Testis (tissue), 3 donors: ENCODE data around the gene RRP36. TPM values are rescaled to one million over a fixed set of nuclear protein-coding genes. Genes with fewer than 3 reads are reported as not detected.
"Not testable (repeated sequence)": the region's sequence is repeated elsewhere in the genome, so short reads cannot be mapped to it uniquely, and the experiment has no call there.

Source experiments
- DNase-seq: peaks from one replicate; pipeline ENCODE4 v3.0.0-alpha.2; 2019
- H3K27ac ChIP-seq, 2 donors: fragments of 200-600 bp; sonication (generic); one replicate each; pipeline ENCODE4 v1.5.1; 2019
- H3K27me3 ChIP-seq: fragments of 200-600 bp; sonication (generic); one replicate; pipeline ENCODE4 v1.5.1; 2019
- H3K36me3 ChIP-seq: fragments of 200-600 bp; sonication (generic); one replicate; pipeline ENCODE4 v1.5.1; 2017; ENCODE audit warnings: low read depth; ENCODE audit errors: missing control alignments
- H3K4me1 ChIP-seq: fragments of 200-600 bp; sonication (generic); one replicate; pipeline ENCODE4 v1.5.1; 2019
- H3K4me3 ChIP-seq, 2 donors: fragments of 200-600 bp; sonication (generic); one replicate each; pipeline ENCODE4 v1.5.1; 2017 to 2019
- H3K9me3 ChIP-seq: fragments of 200-600 bp; sonication (generic); one replicate; pipeline ENCODE4 v1.5.1; 2017
- CTCF ChIP-seq, 3 experiments: fragments of 450-650 bp in 2 of 3; fragments of 200-600 bp in 1 of 3; sonication (generic) in 1 of 3; IDR thresholded peaks; one replicate each; pipeline ENCODE4 v1.5.1; 2016 to 2019; ENCODE audit warnings: antibody characterized with exemption in 3 of 3, mild to moderate bottlenecking in 2 of 3, moderate library complexity in 1 of 3
- POLR2A ChIP-seq: fragments of 450-650 bp; IDR thresholded peaks from one replicate; pipeline ENCODE4 v1.6.1; 2017; ENCODE audit warnings: antibody characterized with exemption, mild to moderate bottlenecking, moderate library complexity
- WGBS, 2 donors: methylation state at CpG; one replicate each; pipeline ENCODE4 v1.1.5; 2018; 5-methylcytosine and 5-hydroxymethylcytosine counted together
- intact Hi-C: fragments of 100-400 bp; cut with DNase I; formaldehyde crosslinking; loops from one replicate; pipeline ENCODE4 v1.15.1; 2023; ENCODE audit warnings: low total_unique reads
- polyA plus RNA-seq: library from polyadenylated mRNA; stranded (reverse); fragments of 350-450 nt; fragmentation: Illumina TruSeq; extraction: RNeasy Lipid Tissue Mini Kit (QIAGEN cat#74804); gene quantifications from one replicate; pipeline ENCODE4 v1.2.3, GENCODE V29; 2014; ENCODE audit warnings: low read depth, low replicate concordance; ENCODE audit not compliant: insufficient read depth
- total RNA-seq, 2 donors: library from RNA; depleted of rRNA; stranded (reverse); fragments of >200 nt; gene quantifications; one replicate each; pipeline ENCODE4 v1.2.3, GENCODE V29; 2016

Gene RRP36
- total and polyA plus RNA-seq, 3 donors from 2014 or later = 34.2 to 49.5 (median 39.9) TPM

GRCh38 chr6:43038727-43039126 lies 17.3 kb downstream of the RRP36 start:
- no peak for TF ChIP-seq POLR2A
- no peak for TF ChIP-seq CTCF (IDR thresholded peaks at IDR 0.05)
- Histone ChIP-seq H3K27me3 (no peaks in the 10 kb centered on the region), H3K4me1 (peaks cover 4% of the 10 kb centered on the region), H3K36me3 (no peaks in the 10 kb centered on the region), H3K9me3 (no peaks in the 10 kb centered on the region), H3K27ac (no peak overlapping the region), H3K4me3 (no peak overlapping the region)
- 77 to 79% methylated on average over 9 of the region's 9 CpGs for WGBS, 2 donors
- intact Hi-C loops = no loop called here
- DNase-seq = no peak

- H3K27ac ChIP-seq = no peak overlapping the region
- 92 to 95% methylated on average over 10 to 18 of the region's 18 CpGs for WGBS, 2 donors
- H3K27me3 ChIP-seq = no peaks in the 10 kb centered on the region
- intact Hi-C loops = no loop called here
- H3K4me3 ChIP-seq = no peak overlapping the region
- H3K36me3 ChIP-seq = no peaks in the 10 kb centered on the region
- no peak for TF ChIP-seq POLR2A
- TF ChIP-seq CTCF (IDR thresholded peaks at IDR 0.05) = no peak
- H3K9me3 ChIP-seq = no peaks in the 10 kb centered on the region
- no peak for DNase-seq
- peaks cover 4% of the 10 kb centered on the region for H3K4me1 ChIP-seq
These were observed 19.3 kb downstream of the RRP36 start for GRCh38 chr6:43040542-43041257.

DNA sequence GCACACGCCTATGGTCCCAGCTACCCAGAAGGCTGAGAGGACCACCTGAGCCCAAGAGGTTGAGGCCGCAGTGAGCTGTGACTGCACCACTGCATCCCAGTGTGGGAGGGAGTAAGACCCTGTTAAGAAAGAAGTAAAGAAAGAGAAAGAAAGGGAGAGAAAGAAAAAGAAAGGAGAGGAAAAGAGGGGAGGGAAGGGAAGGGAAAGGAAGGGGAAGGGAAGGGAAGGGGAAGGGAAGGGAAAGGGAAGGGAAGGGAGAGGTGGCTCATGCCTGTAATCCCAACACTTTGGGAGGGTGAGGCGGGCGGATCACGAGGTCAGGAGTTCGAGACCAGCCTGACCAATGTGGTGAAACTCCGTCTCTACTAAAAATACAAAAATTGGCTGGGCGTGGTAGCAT lies 20.1 kb downstream of the RRP36 start:
- not testable (repeated sequence) for H3K36me3 ChIP-seq, DNase-seq

GRCh38 chr6:43043310-43043709 lies 21.9 kb downstream of the RRP36 start:
- no peaks in the 10 kb centered on the region for H3K27me3 ChIP-seq
- TF ChIP-seq POLR2A (no peak), CTCF (IDR thresholded peaks at IDR 0.05) (no peak)
- no peaks in the 10 kb centered on the region for H3K9me3 ChIP-seq
- H3K27ac ChIP-seq = no peak overlapping the region
- no peaks in the 10 kb centered on the region for H3K4me1 ChIP-seq
- WGBS, 2 donors = 93 to 95% methylated on average over 9 of the region's 9 CpGs
- H3K36me3 ChIP-seq = no peaks in the 10 kb centered on the region
- intact Hi-C loops = no loop called here
- no peak overlapping the region for H3K4me3 ChIP-seq
- no peak for DNase-seq

More for the DNA sequence above, 20.1 kb downstream of the RRP36 start:
- H3K9me3 ChIP-seq, H3K4me3 ChIP-seq, H3K27me3 ChIP-seq, H3K27ac ChIP-seq, H3K4me1 ChIP-seq, intact Hi-C loops: not testable (repeated sequence)
- WGBS, 2 donors = 85 to 95% methylated on average over 8 of the region's 8 CpGs

DNA sequence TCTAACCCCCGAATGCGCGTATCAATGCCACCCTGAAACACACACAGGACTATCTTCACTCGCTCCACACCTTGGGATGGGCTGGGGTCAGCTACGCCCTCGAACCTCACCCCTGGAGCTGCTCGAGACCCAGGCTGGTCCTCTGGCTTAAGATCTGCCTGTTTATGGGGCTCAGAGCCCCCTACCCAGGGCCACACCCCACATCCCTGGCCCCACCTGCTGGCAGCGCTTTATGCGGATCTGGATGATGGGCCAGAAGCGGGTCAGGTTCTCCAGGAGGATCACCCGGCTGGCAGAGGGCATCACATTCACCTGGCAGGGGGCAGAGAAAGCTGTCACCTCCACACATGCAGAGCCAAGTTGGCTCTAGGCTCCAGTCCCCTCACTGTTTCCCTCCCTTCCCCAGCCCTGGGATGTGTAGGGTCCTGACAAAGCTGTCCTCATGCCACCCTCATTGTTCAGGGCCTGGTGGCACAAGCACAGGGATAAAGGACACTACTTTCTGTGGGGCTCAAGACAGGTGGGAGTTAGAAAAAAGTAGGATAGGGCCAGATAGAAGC lies 24.0 kb downstream of the RRP36 start:
- no peaks in the 10 kb centered on the region for H3K36me3 ChIP-seq

More for the DNA sequence above, 24.0 kb downstream of the RRP36 start:
- Histone ChIP-seq H3K4me1 (no peaks in the 10 kb centered on the region), H3K27me3 (no peaks in the 10 kb centered on the region), H3K27ac (no peak overlapping the region), H3K9me3 (no peaks in the 10 kb centered on the region), H3K4me3 (no peak overlapping the region)
- TF ChIP-seq CTCF (IDR thresholded peaks at IDR 0.05) (no peak), POLR2A (no peak)
- DNase-seq = no peak
- intact Hi-C loops = no loop called here
- 93 to 98% methylated on average over 8 to 11 of the region's 11 CpGs for WGBS, 2 donors
